Measurements from ENCODE around the gene LPAR1.

DNA sequence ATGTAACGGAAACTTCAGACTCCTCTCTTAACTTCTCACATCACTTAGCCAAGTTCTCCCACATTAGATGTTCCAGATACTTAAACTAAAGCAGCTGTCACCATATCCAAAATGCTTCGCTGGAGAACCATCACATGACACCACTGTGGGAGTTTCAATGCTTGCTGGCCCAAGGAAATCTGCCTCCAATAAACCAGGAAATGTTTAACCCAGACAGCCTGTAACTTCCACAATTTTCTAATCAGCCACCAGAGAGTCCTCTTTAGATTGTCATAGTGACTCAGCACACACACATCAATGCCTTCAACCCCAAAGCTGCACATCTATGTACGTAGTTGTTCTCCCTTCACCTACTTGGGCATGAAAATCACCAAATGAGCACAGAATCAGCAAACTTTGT is 118.7 kb downstream of the LPAR1 start:
- TF ChIP-seq, protein P1, sequence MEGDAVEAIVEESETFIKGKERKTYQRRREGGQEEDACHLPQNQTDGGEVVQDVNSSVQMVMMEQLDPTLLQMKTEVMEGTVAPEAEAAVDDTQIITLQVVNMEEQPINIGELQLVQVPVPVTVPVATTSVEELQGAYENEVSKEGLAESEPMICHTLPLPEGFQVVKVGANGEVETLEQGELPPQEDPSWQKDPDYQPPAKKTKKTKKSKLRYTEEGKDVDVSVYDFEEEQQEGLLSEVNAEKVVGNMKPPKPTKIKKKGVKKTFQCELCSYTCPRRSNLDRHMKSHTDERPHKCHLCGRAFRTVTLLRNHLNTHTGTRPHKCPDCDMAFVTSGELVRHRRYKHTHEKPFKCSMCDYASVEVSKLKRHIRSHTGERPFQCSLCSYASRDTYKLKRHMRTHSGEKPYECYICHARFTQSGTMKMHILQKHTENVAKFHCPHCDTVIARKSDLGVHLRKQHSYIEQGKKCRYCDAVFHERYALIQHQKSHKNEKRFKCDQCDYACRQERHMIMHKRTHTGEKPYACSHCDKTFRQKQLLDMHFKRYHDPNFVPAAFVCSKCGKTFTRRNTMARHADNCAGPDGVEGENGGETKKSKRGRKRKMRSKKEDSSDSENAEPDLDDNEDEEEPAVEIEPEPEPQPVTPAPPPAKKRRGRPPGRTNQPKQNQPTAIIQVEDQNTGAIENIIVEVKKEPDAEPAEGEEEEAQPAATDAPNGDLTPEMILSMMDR (conservative IDR thresholded peaks at IDR 0.05 in 1 of 2, IDR thresholded peaks at IDR 0.05 in 1 of 2; ENCODE audit: low read depth in 1 of 2, low read length in 2 of 2) = no peak
- no peak for TF ChIP-seq EZH2 (IDR thresholded peaks at IDR 0.05; ENCODE audit: low read length, missing control alignments)

Data from fibroblast of lung (primary cell).